T-helper 1 cell treated with Interleukin-12 subunit alpha and Interleukin-12 subunit beta and Interleukin-4 antibody, amounts not matched to agents 30 ng/mL and 1 ng/mL, for 36 hours (primary cell): Measurements from ENCODE around the gene METTL24. TPM values are rescaled to one million over a fixed set of nuclear protein-coding genes. Genes with fewer than 3 reads are reported as not detected.

Source experiments
- intact Hi-C: fragments of 100-400 bp; cut with micrococcal nuclease; formaldehyde crosslinking; loops from one replicate; pipeline ENCODE4 v1.15.1; 2024
- total RNA-seq: library from RNA; stranded (reverse); gene quantifications from 2 replicates; pipeline ENCODE4 v1.2.3, GENCODE V29; 2022

The METTL24 gene, protein sequence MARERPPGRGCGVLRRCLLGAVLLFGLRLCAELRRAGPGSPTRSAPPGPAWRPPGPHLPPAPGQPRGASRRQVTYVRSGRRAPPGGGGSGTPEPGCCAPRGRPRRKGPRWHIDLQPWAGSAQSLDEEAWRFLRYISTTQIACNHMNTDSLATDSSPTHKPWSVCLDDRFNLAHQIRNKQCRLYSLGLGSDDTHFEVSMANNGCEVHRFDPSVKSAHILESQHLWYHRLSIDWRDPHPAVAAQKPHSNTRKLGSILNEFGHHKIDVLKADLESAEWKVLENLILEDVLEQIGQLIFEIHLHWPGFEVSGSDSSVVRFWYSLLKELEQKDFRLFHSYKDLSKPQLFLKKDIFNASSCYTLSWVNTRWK
- total RNA-seq, result not detected in 2 replicates

DNA sequence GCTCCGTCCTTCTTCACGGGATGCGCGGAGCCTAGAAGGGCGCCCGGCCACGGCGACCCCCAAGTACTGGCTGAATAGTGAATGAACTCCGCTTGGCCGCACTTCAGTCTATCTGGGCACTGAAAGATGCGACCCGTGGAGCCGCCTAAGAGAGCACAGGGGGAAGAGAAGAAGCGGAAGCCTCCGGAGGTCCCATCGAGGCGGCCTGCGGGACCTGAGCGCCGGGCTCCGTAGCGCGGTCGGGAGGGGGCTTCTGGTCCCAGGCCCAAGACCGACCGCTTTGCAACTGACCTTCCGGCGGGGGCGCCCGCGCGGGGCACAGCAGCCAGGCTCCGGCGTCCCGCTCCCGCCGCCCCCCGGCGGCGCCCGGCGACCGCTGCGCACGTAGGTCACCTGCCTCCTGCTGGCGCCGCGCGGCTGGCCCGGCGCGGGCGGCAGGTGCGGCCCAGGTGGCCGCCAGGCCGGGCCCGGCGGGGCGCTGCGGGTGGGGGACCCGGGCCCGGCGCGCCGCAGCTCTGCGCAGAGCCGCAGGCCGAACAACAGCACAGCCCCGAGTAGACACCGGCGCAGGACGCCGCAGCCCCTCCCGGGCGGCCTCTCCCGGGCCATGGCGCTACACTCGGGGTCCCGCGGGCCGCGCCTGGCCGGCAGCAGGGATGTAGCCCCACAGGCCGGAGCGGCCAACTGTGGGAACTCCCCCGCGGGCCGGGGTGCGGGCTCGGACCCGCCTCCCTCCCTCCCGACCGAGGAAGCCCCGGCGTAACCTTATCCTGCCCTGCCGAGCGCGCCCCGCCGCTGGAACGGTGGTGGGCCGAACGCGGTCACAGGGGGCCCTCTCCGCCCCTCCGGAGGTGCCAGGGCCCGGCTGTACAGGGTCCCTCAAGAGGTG lies at the start of gene METTL24:
METTL24 (minus strand) TSS at position 686 of the 889 bp plus-strand sequence; CDS start at position 609, 77 bp downstream.
- intact Hi-C loops, result no loop called here

DNA sequence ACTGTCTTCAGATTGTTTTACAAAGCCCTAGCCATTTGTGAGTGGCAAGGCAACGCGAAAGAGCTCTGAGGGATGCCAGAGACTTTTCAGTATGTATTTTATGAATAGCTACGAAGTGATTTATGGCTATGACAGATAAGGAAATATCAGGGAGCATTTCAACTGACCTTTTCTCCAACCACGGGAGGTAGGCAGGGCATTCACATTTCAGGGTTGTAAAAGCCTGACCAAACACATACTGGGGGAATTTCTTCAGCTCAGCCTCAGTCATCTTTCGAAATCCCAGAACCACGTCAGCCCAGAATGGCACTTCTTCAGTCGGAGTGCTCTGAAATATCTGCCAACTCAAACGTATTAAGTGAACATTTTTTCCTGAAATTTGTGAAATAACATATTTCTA lies 46.5 kb upstream of the METTL24 start:
- intact Hi-C loops, result no loop called here

DNA sequence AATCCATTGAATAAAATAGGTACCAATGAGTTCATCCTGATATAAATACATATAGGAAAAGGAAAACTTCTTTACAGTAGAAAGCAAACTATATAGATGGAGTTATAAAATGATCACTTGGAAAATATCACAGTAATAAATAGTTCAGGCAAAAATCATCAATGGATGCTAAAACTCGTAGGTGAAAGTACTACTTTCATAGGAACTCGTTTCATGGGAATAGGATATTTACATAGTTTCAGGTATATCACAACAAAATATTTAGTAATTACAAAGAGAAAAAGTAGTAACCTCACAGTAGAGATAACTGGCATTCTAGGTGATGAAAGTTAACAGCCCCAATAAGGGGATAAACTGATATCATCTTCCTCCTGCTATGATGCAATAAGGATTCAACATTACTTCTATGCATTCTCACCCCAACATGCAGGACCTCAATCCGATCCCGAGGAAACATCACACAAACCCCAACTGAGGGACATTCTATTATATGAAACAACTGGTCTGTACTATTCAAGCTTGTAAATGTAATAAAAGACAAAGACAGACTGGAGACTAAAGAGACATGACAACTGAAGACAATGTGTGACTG lies 43.5 kb upstream of the METTL24 start:
- intact Hi-C loops, result no loop called here

DNA sequence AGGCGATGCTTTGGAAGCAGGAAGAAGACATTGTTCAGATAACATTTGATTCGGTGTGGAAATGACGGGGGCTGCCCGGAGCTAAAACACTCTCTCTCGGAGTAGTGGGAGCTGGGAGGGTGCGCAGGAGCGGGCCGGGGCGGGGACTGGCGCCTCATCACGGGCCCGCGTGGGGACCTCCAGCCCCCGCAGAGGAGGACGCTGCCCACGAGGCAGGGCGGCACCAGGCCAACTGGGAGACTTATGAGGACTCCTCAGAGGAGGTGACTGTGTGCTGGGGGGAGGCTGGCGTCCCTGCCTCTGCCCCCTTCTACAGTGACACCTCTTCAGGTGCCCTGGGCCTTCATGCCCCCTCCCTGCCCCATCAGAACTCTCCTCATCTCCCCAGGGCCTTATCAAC lies 42.1 kb upstream of the METTL24 start:
- intact Hi-C loops, result no loop called here

DNA sequence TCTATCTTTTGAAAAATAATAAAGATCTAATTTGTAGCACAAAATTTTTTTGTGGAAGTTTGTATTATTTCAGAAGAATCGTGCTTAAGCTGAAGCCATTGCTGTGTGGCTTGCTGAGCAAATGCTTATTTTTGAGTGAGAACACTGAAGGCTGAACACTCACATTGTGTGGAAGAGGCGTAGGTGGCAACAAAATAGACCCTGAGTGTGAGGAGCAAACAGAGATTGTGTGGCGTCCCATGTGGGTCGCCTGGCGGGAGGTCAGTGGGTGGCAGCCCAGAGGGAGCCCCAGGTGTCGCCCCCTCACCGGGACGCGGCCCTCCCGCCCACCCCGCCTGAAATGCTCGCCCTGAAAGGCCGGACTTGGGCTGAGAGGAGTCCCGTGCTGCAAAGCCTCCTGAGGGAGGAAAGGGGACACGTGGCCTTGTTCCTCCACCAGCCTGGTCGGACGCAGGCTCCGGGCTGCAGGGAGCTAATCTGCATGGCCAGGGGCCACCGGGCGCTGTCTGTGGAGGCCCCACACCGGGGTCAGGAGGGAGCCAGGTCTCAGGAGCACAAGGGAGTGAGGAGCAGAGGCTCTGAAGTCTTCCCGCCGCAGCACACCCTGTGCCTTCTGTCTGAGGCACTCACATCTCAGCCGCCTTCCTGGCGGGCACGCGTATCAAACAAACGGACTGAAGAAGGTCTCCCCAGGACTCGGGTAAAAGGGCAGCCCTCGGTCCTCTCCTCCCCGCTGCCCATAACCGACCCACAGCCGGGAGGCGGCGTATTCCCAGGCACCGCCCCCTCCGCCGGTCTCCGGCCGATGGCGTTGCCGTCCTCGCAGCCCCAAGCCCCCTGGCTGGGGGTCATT lies 41.3 kb upstream of the METTL24 start:
- intact Hi-C loops, result no loop called here

DNA sequence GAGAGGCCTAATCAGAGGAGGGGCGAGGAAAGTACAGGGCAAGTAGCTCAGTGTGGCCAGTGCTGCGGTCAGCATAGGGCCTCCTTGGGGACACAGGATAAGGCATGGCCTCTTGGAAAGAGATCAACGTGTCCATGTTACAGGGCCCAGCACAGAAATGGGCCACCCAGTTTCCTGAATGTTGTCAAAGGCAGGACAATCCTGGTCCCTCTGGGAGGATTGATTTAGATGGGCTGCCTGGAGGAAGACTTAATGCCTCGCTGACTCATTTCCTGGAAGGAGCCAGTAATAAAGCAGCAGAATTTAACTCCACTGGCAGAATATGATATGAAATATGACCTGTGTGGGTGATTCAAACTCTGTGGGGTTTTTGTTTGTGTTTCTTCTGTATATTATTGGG lies 40.6 kb upstream of the METTL24 start:
- intact Hi-C loops, result no loop called here

DNA sequence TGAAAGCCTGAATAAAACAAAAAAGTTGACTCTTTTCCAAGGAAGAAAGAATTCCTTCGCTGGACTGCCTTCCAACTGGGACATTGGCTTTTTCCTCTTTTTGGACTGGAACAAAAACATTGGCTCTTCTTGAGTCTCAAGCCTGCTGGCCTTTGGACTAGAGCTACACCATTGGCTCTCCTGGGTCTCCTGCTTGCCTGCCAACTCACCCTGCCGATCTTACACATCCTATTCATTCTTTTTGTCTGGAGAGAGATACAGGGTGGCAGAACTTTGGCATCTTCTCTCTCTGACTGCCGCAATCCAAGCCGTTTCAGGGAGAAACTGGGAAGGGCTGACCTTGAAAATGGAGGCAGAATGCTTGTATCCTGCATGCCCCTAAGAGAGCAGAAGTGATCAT lies 37.1 kb upstream of the METTL24 start:
- intact Hi-C loops, result no loop called here

DNA sequence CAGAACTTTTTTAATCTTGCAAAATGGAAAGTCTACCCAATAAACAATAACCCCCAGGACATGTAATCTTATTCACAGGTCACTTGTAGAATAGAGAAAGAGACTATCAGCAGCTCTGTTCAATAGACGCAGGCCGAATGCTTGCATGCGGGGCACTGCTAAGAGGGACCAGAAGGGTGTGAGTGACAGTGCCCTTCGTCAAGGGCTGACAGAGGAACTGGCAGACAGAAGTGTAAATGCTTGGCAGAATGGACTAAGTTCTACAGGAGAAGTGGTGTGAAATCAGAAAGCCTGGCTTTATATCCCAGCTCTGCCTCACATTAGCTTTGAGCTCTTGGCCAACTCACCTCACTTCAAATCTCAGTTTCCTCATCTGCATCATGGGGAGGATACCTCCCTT lies 36.3 kb upstream of the METTL24 start:
- intact Hi-C loops, result loop anchor here (5.0 kb wide), 2 partner anchors 337 to 702 kb away; partner anchors contain the start of genes AK9 and FIG4

DNA sequence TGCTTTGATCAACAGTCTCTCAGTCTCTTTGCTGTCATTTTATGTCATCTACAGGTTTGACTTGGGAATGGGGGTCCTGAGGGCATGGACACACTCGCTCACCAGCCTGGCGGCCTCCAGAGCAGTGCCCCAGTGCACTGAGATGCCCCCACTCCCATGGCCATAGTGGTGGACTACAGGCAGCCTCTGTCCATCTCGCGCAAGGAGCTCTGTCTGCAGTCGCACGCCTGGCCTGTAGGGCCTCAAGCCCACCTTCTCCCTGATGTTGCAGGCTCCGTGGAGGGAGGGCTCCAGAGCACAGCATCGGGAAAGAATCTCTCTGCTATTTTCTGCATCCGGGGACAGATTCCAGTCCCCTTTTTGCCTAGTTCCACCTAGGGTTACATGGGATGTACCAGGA lies 34.6 kb upstream of the METTL24 start:
- intact Hi-C loops, result loop anchor here (5.0 kb wide), 2 partner anchors 335 to 700 kb away; partner anchors contain the start of genes AK9 and FIG4

DNA sequence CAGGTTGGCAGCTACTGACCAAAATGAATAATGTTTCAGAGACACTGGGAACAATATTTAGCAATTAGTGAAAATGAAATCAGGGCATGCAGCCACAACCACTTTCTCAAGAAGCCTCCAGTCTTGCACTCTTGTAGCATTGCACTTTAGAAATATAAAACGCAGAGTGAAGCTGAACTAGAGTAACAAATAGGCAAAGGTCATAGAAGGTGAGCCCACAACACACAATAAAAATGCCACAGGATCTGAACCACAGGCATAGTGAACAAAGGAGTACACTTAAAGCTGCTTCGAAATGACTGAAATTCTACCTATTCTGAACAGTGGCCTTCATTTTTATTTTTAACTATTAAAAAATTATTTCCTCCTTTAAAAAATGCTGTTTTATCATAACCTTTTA lies 32.3 kb upstream of the METTL24 start:
- intact Hi-C loops, result loop anchor here (5.0 kb wide), 2 partner anchors 333 to 698 kb away; partner anchors contain the start of genes AK9 and FIG4

DNA sequence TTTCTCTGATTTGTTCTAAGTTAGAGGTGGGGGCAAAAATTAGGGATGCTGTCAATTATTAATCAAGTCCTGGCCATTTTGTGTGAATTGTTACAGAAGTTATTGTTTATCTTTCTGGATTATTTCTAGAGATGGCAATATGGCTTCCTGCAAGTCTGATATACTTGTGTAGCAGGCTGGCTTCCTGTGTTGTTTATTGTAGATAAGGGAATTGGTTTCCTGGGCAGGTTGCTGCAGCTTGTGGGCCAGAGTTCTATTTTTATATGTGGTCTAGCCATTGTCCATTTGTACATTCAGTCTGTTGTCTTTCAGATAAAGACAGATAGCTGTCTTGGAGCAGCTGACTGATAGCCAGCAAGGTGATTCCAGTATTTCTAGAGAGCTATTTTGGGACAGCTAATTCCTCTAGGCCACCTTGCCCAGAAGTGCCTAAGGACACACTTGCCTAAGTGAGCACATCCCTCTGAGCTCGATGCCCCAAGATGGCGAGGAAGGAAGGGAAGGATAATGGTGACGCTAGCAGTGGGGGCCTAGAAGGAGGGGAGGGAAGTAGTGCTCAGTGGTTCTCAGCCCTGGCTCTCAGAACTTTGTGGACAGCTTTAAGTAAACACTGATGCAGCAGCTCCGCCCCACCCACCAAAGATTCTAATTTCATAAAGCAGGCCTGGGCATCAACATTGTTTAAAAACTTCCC lies 31.7 kb upstream of the METTL24 start:
- intact Hi-C loops, result loop anchor here (5.0 kb wide), 2 partner anchors 333 to 698 kb away; partner anchors contain the start of genes AK9 and FIG4

DNA sequence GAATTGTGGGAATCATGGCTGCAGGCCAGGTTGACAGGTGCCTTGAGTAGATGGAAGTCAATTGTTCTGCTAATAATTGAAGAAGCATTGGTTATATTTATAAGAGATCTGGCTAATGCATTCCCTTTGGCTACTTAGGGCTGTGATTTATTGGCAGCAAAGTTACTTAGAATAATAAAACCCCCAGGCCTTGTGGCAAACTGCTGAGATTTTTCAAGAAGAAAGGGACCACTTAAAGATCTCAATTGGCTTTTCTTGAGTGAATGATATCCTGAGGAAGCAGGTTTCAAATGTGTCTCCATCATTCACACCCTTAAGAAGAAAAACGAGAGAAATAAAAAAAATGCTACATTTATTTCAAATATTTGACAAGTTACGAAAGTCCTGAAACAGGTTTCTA lies 29.8 kb upstream of the METTL24 start:
- intact Hi-C loops, result no loop called here

DNA sequence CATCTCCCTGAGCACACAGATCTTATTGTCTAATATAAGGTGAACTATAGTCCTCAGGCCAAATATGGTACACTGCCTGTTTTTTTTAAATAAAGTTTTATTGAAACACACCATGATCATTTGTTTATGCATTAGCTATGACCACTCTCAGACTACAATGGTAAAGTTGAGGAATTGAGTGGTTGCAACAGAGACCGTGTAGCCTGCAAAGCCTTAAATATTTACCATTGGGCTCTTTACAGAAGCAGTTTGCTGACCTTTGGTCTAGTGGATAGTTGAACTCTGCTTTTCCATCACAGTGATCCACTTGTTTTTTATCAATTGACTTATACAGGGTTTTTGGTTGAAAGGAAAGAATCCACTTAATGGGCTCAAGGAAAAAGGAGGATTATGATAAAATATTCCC lies 27.3 kb upstream of the METTL24 start:
- intact Hi-C loops, result no loop called here

DNA sequence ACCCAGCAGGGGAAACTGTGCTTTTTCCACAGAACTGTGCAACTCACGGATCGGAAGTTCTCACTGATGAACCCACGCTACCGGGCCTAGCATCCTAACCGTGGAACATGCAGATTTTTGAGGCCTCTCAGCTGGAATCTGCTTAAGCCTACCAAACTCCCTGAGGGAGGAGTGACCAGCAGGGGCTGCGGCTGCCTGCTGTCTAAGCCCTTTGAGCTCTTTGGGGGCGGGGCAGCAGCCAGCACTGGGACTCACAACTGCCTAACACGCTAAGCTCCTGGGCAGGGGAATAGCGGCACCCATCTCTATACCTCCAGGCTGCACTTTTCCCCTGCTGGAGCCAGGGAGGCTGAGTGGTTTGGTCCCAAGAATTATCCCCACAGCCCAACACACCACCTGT lies 20.4 kb upstream of the METTL24 start:
- intact Hi-C loops, result no loop called here

DNA sequence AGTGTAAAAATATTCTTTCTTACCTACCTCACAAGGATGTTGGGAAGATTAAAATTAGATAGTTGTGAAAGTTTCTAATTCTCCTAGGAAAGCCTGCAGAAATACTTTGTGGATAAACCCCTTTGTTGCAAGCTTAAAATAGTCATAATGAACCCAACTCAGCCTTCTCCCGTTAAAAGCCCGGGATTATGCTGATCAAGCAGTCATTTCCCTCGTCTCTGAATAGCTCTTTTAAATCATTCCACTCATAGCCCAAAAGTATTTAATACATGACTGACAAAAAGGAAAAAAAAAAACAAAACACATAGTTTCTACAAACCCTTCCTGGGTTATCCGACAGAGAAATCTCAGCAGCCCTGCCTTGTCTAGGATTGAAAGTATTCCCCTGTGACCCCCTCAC lies 10.9 kb upstream of the METTL24 start:
- intact Hi-C loops, result no loop called here

DNA sequence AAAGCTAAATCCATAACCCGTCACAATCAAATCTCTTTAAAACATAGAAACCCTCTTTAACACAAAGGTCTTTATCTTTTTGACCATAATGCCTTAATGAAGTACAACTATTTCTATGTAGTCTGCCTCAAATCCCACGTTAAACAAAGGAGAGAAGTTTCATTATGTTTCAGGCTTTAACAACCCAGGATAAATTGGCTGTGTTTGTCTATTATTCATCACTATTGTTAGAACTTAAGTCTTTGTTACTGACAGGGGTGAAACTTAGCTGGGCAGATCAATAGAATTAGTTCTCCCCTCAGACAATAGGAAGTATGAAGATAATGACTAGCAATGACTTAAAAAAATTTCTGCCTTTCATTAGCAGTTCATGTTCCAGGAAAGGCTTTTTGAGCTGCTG lies 10.1 kb upstream of the METTL24 start:
- intact Hi-C loops, result no loop called here

DNA sequence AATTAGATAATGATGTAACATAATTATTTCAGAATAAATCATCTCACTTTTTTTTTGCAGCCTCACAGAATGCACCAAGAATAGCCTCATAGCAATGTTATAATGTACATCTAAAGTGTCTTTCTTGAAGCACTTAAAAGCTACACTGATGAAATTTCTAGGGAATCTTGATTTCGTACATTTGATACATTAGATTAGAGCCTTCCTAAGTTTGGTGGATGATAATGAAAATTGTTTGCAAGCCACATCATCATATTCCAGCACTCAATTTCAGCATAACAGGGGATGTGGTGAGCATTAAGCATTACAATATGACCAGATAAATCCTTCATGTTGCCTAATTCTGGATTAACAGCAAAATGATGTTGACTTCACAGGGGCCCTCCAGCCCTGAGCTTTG lies 9.7 kb upstream of the METTL24 start:
- intact Hi-C loops, result no loop called here

DNA sequence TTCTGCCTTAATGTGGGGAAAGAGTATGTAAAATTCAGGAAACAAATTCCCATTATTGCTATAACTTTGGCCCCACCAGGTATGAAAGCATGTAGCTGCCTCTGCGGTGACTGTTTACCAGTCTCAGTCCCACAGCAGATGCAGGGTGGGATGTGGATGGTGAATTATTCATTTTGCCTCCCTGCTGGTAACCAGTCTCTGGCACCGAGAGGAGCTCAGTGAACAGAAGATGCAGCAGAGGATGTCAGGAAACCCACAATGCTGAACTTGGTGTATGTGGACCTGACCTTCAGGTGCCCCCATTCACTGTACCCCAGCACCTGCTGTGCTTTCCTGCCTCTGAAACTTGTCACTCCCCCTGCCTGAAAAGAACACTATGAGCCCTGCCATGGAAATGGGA lies 8.8 kb upstream of the METTL24 start:
- intact Hi-C loops, result no loop called here

DNA sequence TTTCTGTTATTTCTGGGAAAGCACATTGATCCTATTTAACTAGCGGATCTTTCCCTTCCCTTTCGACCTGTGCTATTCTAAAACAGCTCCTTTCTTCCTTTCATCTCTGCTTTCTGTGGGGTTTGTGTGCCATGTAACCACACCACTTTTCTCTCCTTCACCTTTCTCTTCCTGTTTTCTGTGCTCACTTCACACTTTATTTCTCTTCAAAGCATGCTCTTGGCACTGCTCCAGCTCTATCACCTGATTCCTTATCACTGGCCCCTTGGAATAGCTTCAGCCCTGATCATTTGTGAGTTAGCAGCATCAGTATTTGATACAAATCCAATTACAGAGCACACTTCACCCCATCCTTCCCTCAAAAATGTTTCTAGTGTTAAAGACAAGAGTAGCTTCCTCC lies 8.1 kb upstream of the METTL24 start:
- intact Hi-C loops, result no loop called here
